ENCODE measurements around the gene C1orf122. TPM values are rescaled to one million over a fixed set of nuclear protein-coding genes. Genes with fewer than 3 reads are reported as not detected.

C1orf122 gene
- total RNA-seq, 3 donors from 2014 or later: 58.5 to 64.6 (median 58.9) TPM

- no peak overlapping the region for H3K27ac ChIP-seq
- intact Hi-C loops (cut with DNase I; ENCODE audit: low total_unique reads): no loop called here
- H3K4me1 ChIP-seq: peaks cover 0 to 7% of the 10 kb centered on the region in 2 donors
These were observed 42.9 kb downstream of the C1orf122 start for GRCh38 chr1:37850352-37850955.

GRCh38 chr1:37851262-37851661, 43.7 kb downstream of the C1orf122 start:
- Histone ChIP-seq H3K36me3 (no peaks in the 10 kb centered on the region), H3K27me3 (no peaks in the 10 kb centered on the region), H3K4me1 (peaks cover 0 to 8% of the 10 kb centered on the region in 2 donors), H3K4me3 (no peak overlapping the region), H3K9me3 (no peaks in the 10 kb centered on the region), H3K27ac (no peak overlapping the region)
- DNase-seq (ENCODE audit: low spot score in 2 of 2): no peak
- TF ChIP-seq POLR2A (IDR thresholded peaks at IDR 0.05): no peak
- no peak for TF ChIP-seq POLR2AphosphoS5 (IDR thresholded peaks at IDR 0.05)
- no peak for TF ChIP-seq CTCF (IDR thresholded peaks at IDR 0.05)
- intact Hi-C loops (cut with DNase I; ENCODE audit: low total_unique reads): no loop called here

More at GRCh38 chr1:37850352-37850955, 42.9 kb downstream of the C1orf122 start:
- no peak overlapping the region for H3K4me3 ChIP-seq
- H3K36me3 ChIP-seq: no peaks in the 10 kb centered on the region
- no peaks in the 10 kb centered on the region for H3K9me3 ChIP-seq
- DNase-seq (ENCODE audit: low spot score in 2 of 2): no peak
- H3K27me3 ChIP-seq: no peaks in the 10 kb centered on the region
- TF ChIP-seq POLR2AphosphoS5 (IDR thresholded peaks at IDR 0.05) (no peak), CTCF (IDR thresholded peaks at IDR 0.05) (no peak), POLR2A (IDR thresholded peaks at IDR 0.05) (no peak)

- TF ChIP-seq POLR2A (IDR thresholded peaks at IDR 0.05) (no peak), POLR2AphosphoS5 (IDR thresholded peaks at IDR 0.05) (no peak), CTCF (IDR thresholded peaks at IDR 0.05) (no peak)
- DNase-seq (ENCODE audit: low spot score in 2 of 2): no peak
- intact Hi-C loops (cut with DNase I; ENCODE audit: low total_unique reads): no loop called here
- Histone ChIP-seq H3K36me3 (no peaks in the 10 kb centered on the region), H3K27ac (no peak overlapping the region), H3K4me3 (no peak overlapping the region), H3K9me3 (no peaks in the 10 kb centered on the region), H3K27me3 (no peaks in the 10 kb centered on the region), H3K4me1 (peaks cover 0 to 8% of the 10 kb centered on the region in 2 donors)
These were observed 44.2 kb downstream of the C1orf122 start for GRCh38 chr1:37851782-37852210.

GRCh38 chr1:37853157-37853556, 45.6 kb downstream of the C1orf122 start:
- intact Hi-C loops (cut with DNase I; ENCODE audit: low total_unique reads): no loop called here
- Histone ChIP-seq H3K9me3 (no peaks in the 10 kb centered on the region), H3K27me3 (no peaks in the 10 kb centered on the region), H3K4me1 (peaks cover 0 to 10% of the 10 kb centered on the region in 2 donors), H3K27ac (no peak overlapping the region), H3K36me3 (no peaks in the 10 kb centered on the region), H3K4me3 (no peak overlapping the region)
- no peak for DNase-seq (ENCODE audit: low spot score in 2 of 2)
- no peak for TF ChIP-seq CTCF (IDR thresholded peaks at IDR 0.05)
- TF ChIP-seq POLR2AphosphoS5 (IDR thresholded peaks at IDR 0.05): no peak
- no peak for TF ChIP-seq POLR2A (IDR thresholded peaks at IDR 0.05)

GRCh38 chr1:37854406-37854805, 46.8 kb downstream of the C1orf122 start:
- no peak overlapping the region for H3K27ac ChIP-seq
- no peak for DNase-seq (ENCODE audit: low spot score in 2 of 2)
- peaks cover 0 to 16% of the 10 kb centered on the region in 2 donors for H3K4me1 ChIP-seq
- H3K4me3 ChIP-seq: no peak overlapping the region
- intact Hi-C loops (cut with DNase I; ENCODE audit: low total_unique reads): no loop called here
- TF ChIP-seq POLR2A (IDR thresholded peaks at IDR 0.05): no peak
- TF ChIP-seq CTCF (IDR thresholded peaks at IDR 0.05): no peak
- no peak for TF ChIP-seq POLR2AphosphoS5 (IDR thresholded peaks at IDR 0.05)
- no peaks in the 10 kb centered on the region for H3K36me3 ChIP-seq
- no peaks in the 10 kb centered on the region for H3K9me3 ChIP-seq
- no peaks in the 10 kb centered on the region for H3K27me3 ChIP-seq

Other genes with a start within 250 kb of the C1orf122 start
- 10 to 100 TPM; 36.8 to 71.8 (median 63.1) TPM for gene GNL2, start 211.9 kb upstream of the C1orf122 start, total RNA-seq
- gene RSPO1, start 172.9 kb upstream of the C1orf122 start, total RNA-seq: 10 to 100 TPM in 1 of 3 donors, 1 to 10 TPM in 2; 6.9 to 13.0 (median 8.9) TPM
- 1 to 10 TPM in 2 of 3 donors, under 1 TPM in 1; 0.15 to 1.4 (median 1.3) TPM for gene CDCA8, start 115.3 kb upstream of the C1orf122 start, total RNA-seq
- 1 to 10 TPM in 1 of 3 donors, under 1 TPM in 1, not detected in 1; 0.73 to 2.6 TPM for gene EPHA10, start 42.7 kb upstream of the C1orf122 start, total RNA-seq
- 1 to 10 TPM in 2 of 3 donors, under 1 TPM in 1; 0.64 to 3.7 (median 2.9) TPM for gene MANEAL, start 13.9 kb upstream of the C1orf122 start, total RNA-seq
- gene YRDC, start 418 bp downstream of the C1orf122 start, total RNA-seq: 10 to 100 TPM; 11.6 to 19.3 (median 12.5) TPM
- 1 to 10 TPM; 4.9 to 5.3 (median 5.0) TPM for gene MTF1, start 51.8 kb downstream of the C1orf122 start, total RNA-seq
- gene INPP5B, start 139.3 kb downstream of the C1orf122 start, total RNA-seq: 10 to 100 TPM; 21.3 to 34.1 (median 25.6) TPM
- 10 to 100 TPM; 51.8 to 61.8 (median 54.4) TPM for gene SF3A3, start 182.2 kb downstream of the C1orf122 start, total RNA-seq
- 10 to 100 TPM; 11.8 to 22.6 (median 21.4) TPM for gene FHL3, start 197.7 kb downstream of the C1orf122 start, total RNA-seq
- gene UTP11, start 204.9 kb downstream of the C1orf122 start, total RNA-seq: 10 to 100 TPM; 22.6 to 29.2 (median 25.6) TPM
- gene POU3F1, start 239.0 kb downstream of the C1orf122 start, total RNA-seq: under 1 TPM in 1 of 3 donors, not detected in 2; 0.29 TPM

All from breast epithelium (tissue), 4 donors.